C4-2B (cell line): ENCODE measurements around the gene BCAR3.

Experiments used
- ZFX ChIP-seq: fragments of 450-650 bp; IDR thresholded peaks from 2 replicates; pipeline ENCODE4 v1.6.1; 2017
- TF ChIP-seq, protein P1 (sequence below): fragments of 450-650 bp; conservative IDR thresholded peaks from 2 replicates; pipeline ENCODE4 v1.5.1; 2017; ENCODE audit warnings: mild to moderate bottlenecking

- TF ChIP-seq, protein P1, sequence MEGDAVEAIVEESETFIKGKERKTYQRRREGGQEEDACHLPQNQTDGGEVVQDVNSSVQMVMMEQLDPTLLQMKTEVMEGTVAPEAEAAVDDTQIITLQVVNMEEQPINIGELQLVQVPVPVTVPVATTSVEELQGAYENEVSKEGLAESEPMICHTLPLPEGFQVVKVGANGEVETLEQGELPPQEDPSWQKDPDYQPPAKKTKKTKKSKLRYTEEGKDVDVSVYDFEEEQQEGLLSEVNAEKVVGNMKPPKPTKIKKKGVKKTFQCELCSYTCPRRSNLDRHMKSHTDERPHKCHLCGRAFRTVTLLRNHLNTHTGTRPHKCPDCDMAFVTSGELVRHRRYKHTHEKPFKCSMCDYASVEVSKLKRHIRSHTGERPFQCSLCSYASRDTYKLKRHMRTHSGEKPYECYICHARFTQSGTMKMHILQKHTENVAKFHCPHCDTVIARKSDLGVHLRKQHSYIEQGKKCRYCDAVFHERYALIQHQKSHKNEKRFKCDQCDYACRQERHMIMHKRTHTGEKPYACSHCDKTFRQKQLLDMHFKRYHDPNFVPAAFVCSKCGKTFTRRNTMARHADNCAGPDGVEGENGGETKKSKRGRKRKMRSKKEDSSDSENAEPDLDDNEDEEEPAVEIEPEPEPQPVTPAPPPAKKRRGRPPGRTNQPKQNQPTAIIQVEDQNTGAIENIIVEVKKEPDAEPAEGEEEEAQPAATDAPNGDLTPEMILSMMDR: no peak
- TF ChIP-seq ZFX: no peak
Observed at GRCh38 chr1:93598861-93599439, 82.7 kb downstream of the BCAR3 start.
